RWPE2 (cell line): Measurements from ENCODE around the gene CACNB2.

Source experiments
- ATAC-seq: fragments of 200-7000 bp; cut with Tn5 transposase; 3 replicates; pipeline ENCODE4 v1.9.1; 2021; ENCODE audit warnings: low read depth
- DNase-seq: peaks from one replicate; pipeline ENCODE4 v3.0.0-alpha.2; 2020; ENCODE audit warnings: low spot score
- H3K27ac ChIP-seq: fragments of 450-650 bp; 2 replicates; pipeline ENCODE4 v1.5.1; 2017; ENCODE audit warnings: mild to moderate bottlenecking; ENCODE audit not compliant: poor library complexity, severe bottlenecking
- H3K27me3 ChIP-seq: fragments of 250-450 bp; sonication (Bioruptor Pico); 2 replicates; pipeline ENCODE4 v1.5.1; 2021; ENCODE audit warnings: mild to moderate bottlenecking, moderate library complexity; ENCODE audit not compliant: insufficient read depth, poor library complexity, severe bottlenecking
- H3K36me3 ChIP-seq: fragments of 250-450 bp; sonication (Bioruptor Pico); 2 replicates; pipeline ENCODE4 v1.5.1; 2020; ENCODE audit warnings: low read depth, mild to moderate bottlenecking, moderate library complexity
- H3K4me1 ChIP-seq: fragments of 250-450 bp; sonication (Bioruptor Pico); 2 replicates; pipeline ENCODE4 v1.5.1; 2021; ENCODE audit warnings: mild to moderate bottlenecking, moderate library complexity; ENCODE audit not compliant: insufficient read depth, poor library complexity, severe bottlenecking
- H3K4me3 ChIP-seq: fragments of 250-450 bp; sonication (Bioruptor Pico); 2 replicates; pipeline ENCODE4 v1.5.1; 2021; ENCODE audit warnings: mild to moderate bottlenecking, moderate library complexity; ENCODE audit not compliant: severe bottlenecking
- H3K9me3 ChIP-seq: fragments of 250-450 bp; sonication (Bioruptor Pico); 2 replicates; pipeline ENCODE4 v1.5.1; 2021; ENCODE audit warnings: mild to moderate bottlenecking, moderate library complexity; ENCODE audit not compliant: severe bottlenecking
- TF ChIP-seq, protein P1 (sequence below): fragments of 450-650 bp; IDR thresholded peaks from one replicate; pipeline ENCODE4 v1.5.1; 2017; ENCODE audit warnings: mild to moderate bottlenecking, moderate library complexity; ENCODE audit not compliant: poor library complexity, severe bottlenecking

The CACNB2 gene

GRCh38 chr10:18446205-18446604, 306.0 kb downstream of the CACNB2 start:
- Histone ChIP-seq H3K4me3 (no peak overlapping the region), H3K27ac (no peak overlapping the region), H3K9me3 (no peaks in the 10 kb centered on the region), H3K4me1 (no peaks in the 10 kb centered on the region), H3K27me3 (no peaks in the 10 kb centered on the region), H3K36me3 (no peaks in the 10 kb centered on the region)
- TF ChIP-seq, protein P1, sequence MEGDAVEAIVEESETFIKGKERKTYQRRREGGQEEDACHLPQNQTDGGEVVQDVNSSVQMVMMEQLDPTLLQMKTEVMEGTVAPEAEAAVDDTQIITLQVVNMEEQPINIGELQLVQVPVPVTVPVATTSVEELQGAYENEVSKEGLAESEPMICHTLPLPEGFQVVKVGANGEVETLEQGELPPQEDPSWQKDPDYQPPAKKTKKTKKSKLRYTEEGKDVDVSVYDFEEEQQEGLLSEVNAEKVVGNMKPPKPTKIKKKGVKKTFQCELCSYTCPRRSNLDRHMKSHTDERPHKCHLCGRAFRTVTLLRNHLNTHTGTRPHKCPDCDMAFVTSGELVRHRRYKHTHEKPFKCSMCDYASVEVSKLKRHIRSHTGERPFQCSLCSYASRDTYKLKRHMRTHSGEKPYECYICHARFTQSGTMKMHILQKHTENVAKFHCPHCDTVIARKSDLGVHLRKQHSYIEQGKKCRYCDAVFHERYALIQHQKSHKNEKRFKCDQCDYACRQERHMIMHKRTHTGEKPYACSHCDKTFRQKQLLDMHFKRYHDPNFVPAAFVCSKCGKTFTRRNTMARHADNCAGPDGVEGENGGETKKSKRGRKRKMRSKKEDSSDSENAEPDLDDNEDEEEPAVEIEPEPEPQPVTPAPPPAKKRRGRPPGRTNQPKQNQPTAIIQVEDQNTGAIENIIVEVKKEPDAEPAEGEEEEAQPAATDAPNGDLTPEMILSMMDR, result no peak
- no peak for ATAC-seq
- no peak for DNase-seq

- Histone ChIP-seq H3K27me3 (no peaks in the 10 kb centered on the region), H3K36me3 (no peaks in the 10 kb centered on the region), H3K4me1 (no peaks in the 10 kb centered on the region), H3K27ac (no peak overlapping the region), H3K9me3 (no peaks in the 10 kb centered on the region), H3K4me3 (no peak overlapping the region)
- ATAC-seq, result no peak
- TF ChIP-seq, protein P1, result no peak
- no peak for DNase-seq
Measured at GRCh38 chr10:18449611-18450026, 309.4 kb downstream of the CACNB2 start.

GRCh38 chr10:18450298-18450697, 310.1 kb downstream of the CACNB2 start:
- no peak overlapping the region for H3K27ac ChIP-seq
- H3K36me3 ChIP-seq, result no peaks in the 10 kb centered on the region
- no peak for ATAC-seq
- H3K9me3 ChIP-seq, result no peaks in the 10 kb centered on the region
- DNase-seq, result no peak
- no peak overlapping the region for H3K4me3 ChIP-seq
- TF ChIP-seq, protein P1, result no peak
- H3K4me1 ChIP-seq, result no peaks in the 10 kb centered on the region
- no peaks in the 10 kb centered on the region for H3K27me3 ChIP-seq

GRCh38 chr10:18455086-18455884, 315.1 kb downstream of the CACNB2 start:
- ATAC-seq (no peak), DNase-seq (no peak)
- TF ChIP-seq, protein P1, result no peak
- Histone ChIP-seq H3K9me3 (no peaks in the 10 kb centered on the region), H3K27me3 (no peaks in the 10 kb centered on the region), H3K36me3 (no peaks in the 10 kb centered on the region), H3K27ac (no peak overlapping the region), H3K4me1 (no peaks in the 10 kb centered on the region), H3K4me3 (no peak overlapping the region)

GRCh38 chr10:18456984-18457383, 316.8 kb downstream of the CACNB2 start:
- no peak overlapping the region for H3K4me3 ChIP-seq
- H3K4me1 ChIP-seq, result no peaks in the 10 kb centered on the region
- ATAC-seq (no peak), DNase-seq (no peak)
- TF ChIP-seq, protein P1, result no peak
- H3K36me3 ChIP-seq, result no peaks in the 10 kb centered on the region
- no peaks in the 10 kb centered on the region for H3K27me3 ChIP-seq
- H3K27ac ChIP-seq, result no peak overlapping the region
- H3K9me3 ChIP-seq, result no peaks in the 10 kb centered on the region
